HG02981 (cell line): Measurements from ENCODE around the gene RAB33B.
"Not testable (repeated sequence)": the region's sequence is repeated elsewhere in the genome, so short reads cannot be mapped to it uniquely, and the experiment has no call there.

Source experiments
- ATAC-seq: cut with Tn5 transposase; IDR thresholded peaks from one replicate; pipeline ENCODE4 v1.9.1; 2021; ENCODE audit warnings: mild to moderate bottlenecking, moderate library complexity; ENCODE audit not compliant: unreplicated experiment

Gene RAB33B

GRCh38 chr4:139454111-139455045 lies at the start of gene RAB33B:
TSS of gene RAB33B (plus strand) at chr4:139454121. CDS start at chr4:139454196, 75 bp downstream.
- no peak for ATAC-seq

DNA sequence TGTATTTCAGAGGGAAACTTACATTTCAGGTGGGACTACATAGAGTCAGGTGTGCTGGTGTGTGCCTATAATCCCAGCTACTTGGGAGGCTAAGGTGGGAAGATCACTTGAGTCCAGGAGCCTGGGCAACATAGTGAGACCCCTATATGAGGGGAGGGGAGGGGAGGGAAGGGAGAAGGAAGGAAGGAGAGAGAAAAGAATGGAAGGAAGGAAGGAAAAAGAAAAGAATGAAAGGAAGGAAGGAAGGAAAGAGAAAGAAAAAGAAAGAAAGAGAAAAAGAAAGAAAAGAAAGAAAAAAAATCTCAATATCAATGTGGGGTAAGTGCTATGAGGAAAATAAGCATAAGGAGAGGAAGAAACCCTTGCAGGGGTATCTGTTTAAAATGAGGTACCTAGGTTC lies 43.6 kb upstream of the RAB33B start:
- ATAC-seq, result no peak

GRCh38 chr4:139414671-139415210 lies 39.2 kb upstream of the RAB33B start:
- ATAC-seq, result not testable (repeated sequence)

DNA sequence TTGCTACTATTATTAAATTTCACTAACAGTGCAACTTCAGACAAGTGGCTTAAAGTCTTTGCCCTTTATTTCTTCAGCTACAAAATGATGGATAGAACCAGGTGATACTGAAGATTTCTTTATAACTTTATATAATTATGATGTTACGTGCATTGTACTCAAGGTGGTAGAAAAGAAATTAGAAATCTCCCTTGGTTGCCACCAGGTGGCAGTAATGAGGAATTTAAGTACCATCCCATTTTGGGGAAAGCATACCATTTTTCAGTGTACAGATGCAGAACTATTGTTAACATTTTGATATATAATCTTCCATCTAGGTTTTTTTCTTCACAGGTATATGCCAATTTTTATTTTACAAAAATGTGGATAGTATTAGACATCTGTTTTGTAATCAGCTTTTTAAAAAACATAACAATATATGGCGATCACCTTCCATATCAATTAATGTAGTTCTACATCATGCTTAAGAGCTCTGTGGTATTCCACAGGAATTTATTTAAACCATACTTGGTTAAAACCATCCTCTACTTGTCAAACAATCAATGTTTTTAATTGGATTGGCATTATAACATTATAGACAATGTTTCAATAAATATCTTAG lies 37.7 kb upstream of the RAB33B start:
- ATAC-seq, result no peak

DNA sequence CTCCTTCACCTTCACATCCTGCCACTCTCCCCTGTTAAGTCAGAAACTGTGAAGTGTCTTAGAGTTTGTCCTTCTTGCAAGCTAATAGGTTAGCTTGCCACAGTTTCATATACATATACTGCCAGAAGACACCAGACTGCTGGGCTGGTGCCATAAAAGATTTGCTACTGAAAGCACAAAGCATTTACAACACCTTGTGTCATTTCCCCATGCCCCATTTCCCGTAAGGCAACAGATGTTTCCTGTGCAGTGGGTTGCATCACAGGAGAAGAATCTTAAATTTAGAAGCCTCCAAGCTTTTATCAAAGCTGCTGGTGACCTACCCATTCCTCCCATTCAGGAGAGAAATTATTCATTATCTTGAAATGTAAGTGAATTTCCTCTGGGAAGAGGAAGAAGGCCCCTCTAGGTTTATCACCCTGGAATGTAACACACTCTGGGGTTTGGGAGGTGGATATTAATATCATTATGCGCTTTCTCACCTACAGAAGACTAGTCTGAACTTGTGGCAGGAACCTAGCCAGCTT lies 34.5 kb upstream of the RAB33B start:
- peak; percentile 87 for ATAC-seq

- ATAC-seq, result no peak
These were observed 33.3 kb upstream of the RAB33B start for GRCh38 chr4:139420652-139421051.

GRCh38 chr4:139436122-139436521 lies 17.8 kb upstream of the RAB33B start:
- no peak for ATAC-seq

DNA sequence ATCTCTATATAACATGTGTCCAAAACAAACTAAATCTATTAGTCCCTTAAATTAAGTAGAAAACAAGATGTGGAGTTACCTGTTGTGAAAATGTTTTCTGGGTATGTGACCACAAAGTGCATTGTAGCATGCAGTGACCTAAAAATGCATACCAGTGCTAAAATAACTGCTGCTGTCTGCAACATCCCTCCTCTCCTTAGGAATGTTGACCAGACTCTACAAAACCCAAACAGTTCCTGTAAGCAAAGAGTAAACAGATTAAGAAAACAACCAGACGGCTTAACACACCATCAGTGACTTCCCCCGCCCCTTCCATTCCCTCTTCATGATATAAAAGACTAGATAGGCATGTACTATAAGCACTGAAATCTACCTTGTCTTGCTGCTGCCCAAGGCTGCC lies 15.8 kb upstream of the RAB33B start:
- no peak for ATAC-seq

GRCh38 chr4:139441029-139441428 lies 12.9 kb upstream of the RAB33B start:
- ATAC-seq, result no peak

GRCh38 chr4:139443661-139444060 lies 10.3 kb upstream of the RAB33B start:
- no peak for ATAC-seq

DNA sequence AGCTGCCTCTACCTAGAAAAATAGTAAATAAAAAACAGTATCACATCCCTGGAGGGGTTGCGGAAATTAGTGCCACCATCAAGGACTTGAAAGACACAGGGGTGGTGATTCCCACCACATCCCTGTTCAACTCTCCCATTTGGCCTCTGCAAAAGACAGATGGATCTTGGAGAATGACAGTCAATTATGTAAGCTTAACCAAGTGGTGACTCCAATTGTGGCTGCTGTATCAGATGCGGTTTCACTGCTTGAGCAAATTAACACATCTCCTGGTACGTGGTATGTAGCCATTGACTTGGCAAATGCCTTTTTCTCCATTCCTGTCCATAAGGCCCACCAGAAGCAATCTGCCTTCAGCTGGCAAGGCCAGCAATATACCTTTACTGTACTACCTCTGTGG lies 9.0 kb upstream of the RAB33B start:
- ATAC-seq, result not testable (repeated sequence)

DNA sequence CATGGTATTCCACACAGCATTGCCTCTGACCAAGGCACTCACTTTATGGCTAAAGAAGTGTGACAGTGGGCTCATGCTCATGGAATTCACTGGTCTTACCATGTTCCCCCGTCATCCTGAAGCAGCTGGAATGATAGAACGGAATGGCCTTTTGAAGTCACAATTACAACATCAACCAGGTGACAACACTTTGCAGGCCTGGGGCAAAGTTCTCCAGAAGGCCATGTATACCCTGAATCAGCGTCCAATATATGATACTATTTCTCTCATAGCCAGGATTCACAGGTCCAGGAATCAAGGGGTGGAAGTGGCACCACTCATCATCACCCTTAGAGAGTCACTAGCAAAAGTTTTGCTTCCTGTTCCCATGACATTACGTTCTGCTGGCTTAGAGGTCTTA lies 6.8 kb upstream of the RAB33B start:
- ATAC-seq, result not testable (repeated sequence)

DNA sequence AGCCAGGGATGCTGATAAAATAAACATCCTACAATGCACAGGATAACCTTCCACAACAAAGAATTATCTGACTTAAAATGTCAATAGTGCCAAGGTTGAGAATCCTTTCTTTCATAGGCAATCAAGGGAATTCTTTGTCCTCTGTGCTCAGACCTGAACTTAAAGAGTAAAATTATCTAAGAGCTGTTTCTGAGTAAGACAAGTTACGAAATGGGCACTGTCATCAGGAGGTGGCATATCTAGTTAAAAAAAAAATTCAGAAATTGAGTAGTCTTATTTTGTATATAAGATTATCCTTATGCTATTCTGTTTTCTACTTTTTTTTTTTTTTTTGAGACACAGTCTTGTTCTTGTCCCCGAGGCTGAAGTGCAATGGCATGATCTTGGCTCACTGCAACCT lies 3.3 kb upstream of the RAB33B start:
- no peak for ATAC-seq

- no peak for ATAC-seq
These were observed 1.9 kb upstream of the RAB33B start for GRCh38 chr4:139451997-139452396.

GRCh38 chr4:139453041-139453370 lies 915 bp upstream of the RAB33B start:
- ATAC-seq, result peak; percentile 54

- peak; percentile 87 for ATAC-seq
These were observed 380 bp upstream of the RAB33B start for GRCh38 chr4:139453371-139454110.

DNA sequence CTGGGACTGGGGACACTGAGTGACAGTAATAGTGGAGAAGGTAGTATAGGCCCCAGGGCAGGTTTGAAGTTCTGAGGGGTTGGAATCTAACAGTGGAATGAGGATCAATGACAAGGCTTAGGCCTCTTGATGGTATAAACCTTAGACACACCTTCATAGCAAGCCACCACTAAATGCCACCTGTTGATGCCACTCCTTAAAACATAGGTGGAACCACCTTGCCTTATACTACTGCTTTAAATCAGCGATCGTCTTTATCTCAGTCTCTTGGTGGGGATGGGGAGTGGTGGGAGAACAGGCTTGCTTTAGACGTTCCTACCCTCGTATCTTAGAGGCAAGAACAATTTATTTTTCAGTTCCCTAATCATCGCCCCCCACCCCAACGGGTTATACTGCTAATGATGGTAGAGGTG lies 1.2 kb downstream of the RAB33B start:
- no peak for ATAC-seq

GRCh38 chr4:139457318-139457717 lies 3.4 kb downstream of the RAB33B start:
- no peak for ATAC-seq

- ATAC-seq, result no peak
These were observed 4.6 kb downstream of the RAB33B start for GRCh38 chr4:139458543-139458942.

DNA sequence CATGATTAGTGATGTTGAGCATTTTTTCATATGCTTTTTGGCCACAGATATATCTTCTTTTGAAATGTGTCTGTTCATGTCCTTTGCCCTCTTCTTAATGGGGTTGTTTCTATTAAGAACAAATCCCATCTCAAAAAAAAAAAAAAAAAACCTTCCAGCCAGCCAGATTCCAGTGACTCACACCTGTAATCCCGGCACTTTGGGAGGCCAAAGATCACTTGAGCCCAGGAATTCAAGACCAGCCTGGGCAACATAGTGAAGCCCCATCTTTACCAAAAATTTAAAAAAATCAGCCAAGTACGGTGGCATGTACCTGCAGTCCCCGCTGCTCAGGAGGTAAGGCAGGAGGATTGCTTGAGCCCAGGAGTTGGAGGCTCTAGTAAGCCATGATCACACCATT lies 5.1 kb downstream of the RAB33B start:
- ATAC-seq, result no peak

DNA sequence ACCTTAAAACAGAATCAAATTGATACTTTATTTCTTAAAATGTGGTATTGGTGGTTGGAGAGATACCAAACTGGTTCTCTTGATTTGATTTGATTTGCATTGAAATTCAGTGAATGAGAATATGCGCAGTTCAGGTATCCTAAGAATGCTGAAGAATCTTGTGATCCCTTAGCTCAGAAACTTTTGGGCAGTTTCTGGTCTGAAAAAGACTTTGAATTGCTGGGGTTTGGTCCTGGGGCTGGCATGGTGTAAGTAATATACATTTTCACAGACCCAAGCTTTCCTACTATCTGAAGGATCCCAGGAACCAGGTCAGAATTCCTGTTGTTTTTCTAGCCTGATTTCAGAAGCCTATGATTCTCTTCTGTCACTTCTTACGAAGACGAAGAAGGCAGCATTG lies 6.6 kb downstream of the RAB33B start:
- no peak for ATAC-seq
